ENCODE data around the gene HOPX.
A peak's percentile ranks its signal among the peaks of the same experiment; 100 is the strongest.
"Not testable (repeated sequence)": the region's sequence is repeated elsewhere in the genome, so short reads cannot be mapped to it uniquely, and the experiment has no call there.

HOPX gene, protein sequence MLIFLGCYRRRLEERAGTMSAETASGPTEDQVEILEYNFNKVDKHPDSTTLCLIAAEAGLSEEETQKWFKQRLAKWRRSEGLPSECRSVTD

DNA sequence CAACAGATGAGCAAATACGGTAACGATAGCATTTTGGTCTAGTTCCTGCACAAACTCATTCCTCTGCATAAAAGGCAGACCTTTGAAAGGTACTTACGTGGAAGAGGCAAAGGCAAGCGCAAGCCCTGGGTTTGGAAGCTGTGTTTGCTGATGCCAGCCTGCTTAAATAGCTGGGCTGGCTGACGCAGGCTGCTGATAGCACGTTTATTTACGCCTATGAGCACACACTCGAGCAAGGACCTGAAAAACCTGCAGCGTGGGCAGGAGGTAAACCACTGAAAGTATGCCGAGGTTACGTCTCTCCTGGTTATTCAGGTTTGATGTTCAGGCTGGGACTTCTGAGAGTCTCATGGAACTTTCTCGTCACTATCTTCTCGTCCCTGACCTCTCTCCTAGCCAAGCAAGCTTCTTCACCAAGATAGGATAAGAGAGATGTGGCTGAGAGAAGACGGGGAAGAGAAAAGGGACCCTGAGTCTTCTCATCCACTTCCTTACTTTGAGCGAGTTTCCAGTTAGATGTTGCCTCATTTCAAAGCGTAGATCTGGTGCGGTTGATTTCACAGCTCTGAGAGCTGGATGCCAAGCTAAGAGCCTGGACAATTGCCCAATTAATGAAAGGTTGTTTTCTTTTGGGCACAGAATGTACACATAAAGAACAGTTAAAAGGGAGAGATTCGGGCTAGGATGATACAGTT, at the start of gene HOPX:
HOPX (minus strand) TSS at position 139 of the 695 bp plus-strand sequence. CDS start 23,480 bp downstream, outside the sequence.
- peak; percentile 17 for DNase-seq

DNA sequence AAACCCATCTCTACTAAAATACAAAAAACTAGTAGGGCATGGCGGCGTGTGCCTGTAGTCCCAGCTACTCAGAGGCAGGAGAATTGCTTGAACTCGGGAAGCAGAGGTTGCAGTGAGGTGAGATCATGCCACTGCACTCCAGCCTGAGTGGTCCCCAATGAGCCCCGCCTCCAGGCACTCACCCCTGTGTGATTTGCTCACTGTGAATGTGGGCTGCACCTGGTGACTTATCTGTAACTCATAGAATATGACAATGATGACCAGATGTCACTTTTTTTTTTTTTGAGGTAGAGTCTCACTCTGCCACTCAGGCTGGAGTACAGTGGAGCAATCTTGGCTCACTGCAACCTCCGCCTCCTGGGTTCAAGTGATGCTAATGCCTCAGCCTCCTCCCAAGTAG, 49.0 kb upstream of the HOPX start:
- DNase-seq = no peak

DNA sequence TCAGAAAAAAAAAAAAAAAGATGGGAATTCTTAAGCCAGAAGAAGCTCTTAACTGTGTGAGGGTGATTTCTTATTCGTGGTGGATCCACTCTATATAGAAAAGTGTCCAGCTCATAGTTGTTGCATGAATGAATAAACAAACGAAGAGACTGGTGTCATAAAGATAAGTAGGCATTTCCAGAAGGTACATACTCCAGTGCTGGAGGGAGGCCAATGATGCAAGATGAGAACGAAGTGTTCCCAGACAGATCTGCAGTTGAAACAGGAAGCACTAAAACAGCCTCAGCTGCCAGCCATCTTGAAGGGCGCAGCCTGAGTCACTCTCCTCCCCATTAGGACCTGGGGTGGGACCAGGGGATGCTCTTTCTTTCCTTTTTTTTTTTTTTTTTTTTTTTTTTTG, 47.4 kb upstream of the HOPX start:
- DNase-seq = no peak

DNA sequence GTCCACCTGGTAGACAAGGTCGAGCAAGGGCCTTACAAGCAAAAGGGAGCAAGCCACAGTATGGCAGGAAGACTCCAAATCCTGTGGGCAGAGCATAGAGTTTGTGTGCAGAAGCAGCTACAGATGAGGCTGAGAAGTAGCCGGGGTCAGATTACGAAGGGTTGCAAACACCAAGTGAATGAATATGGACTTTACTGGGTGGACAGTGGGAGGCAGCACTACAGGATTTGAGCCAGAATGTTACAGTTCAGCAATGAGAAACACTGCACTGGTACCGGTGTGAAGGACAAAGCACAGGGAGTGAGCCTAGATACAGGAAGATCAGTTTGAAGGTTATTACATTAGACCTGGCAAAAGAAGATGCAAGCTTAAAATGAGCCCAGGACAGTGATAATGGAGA, 46.1 kb upstream of the HOPX start:
- DNase-seq = no peak

DNA sequence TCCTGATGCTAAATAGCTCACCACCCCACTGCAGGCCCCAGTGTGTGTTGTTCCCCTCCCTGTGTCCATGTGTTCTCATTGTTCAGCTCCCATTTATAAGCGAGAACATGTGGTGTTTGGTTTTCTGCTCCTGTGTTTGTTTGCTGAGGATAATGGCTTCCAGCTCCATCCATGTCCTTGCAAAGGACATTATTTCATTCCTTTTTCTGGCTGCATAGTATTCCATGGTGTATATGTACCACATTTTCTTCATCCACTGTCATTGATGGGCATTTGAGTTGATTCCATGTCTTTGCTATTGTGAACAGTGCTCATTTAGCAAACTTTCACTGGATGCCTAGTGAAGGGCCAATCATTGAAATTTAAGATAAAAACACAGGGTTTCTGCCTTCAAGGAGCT, 45.5 kb upstream of the HOPX start:
- DNase-seq = not testable (repeated sequence)

DNA sequence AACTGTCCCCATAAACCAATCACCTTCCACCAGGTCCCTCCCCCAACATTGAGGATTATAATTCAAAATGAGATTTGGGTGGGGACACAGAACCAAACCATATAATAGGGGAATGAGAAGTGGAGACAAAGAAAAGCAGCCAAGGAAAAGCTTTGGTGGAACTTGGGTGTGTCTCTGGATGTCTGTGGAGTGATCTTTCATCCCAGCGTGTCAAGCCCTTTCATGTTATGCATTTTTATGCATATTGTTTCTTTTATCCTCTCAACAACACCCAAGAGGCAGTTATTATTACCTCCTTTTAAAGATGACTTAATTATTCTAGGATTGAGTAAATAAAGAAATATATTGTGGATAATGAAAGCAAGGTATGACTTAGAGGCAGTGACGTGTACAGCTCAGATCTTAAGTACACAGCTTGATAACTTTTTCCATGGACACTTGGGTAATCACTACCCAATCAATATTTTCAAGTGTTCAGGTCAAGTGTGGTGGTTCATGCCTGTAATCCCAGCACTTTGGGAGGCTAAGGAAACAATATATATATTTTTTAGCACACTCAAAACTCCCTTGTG, 42.6 kb upstream of the HOPX start:
- no peak for DNase-seq

DNA sequence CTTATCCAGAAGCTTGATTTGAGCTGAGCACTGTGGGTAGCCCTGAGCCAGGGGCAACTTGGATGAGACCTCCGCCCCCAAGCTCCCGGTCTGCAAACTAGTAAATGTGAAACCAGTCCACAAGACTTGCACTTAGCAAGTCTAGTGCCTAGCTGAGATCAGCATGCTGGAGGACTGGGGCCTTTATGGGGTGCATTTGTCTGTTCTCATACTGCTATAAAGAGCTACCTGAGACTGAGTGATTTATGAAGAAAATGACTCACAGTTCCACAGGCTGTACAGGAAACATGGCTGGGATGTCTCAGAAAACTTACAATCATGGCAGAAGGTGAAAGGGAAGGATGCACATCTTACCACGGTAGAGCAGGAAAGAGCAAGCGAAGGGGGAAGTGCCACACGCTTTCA, 42.1 kb upstream of the HOPX start:
- no peak for DNase-seq

DNA sequence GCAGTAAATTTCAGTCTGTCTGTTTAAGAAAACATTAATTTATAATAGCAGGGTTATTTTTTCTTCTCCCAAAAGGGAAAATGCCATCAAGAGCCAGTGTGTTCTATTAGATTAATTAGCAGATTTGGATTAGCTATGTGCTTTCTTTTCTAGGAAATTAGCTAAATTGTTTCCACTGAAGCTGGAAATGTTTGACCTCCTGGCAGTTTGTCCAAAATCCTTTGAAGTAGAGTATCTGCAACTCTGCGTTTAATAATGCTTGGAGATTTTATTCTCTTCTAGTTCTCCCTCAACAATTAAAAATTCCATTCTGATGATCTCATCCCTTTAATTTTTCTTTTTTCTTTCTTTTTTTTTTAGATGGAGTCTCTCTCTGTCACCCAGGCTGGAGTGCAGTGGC, 27.1 kb upstream of the HOPX start:
- no peak for DNase-seq

DNA sequence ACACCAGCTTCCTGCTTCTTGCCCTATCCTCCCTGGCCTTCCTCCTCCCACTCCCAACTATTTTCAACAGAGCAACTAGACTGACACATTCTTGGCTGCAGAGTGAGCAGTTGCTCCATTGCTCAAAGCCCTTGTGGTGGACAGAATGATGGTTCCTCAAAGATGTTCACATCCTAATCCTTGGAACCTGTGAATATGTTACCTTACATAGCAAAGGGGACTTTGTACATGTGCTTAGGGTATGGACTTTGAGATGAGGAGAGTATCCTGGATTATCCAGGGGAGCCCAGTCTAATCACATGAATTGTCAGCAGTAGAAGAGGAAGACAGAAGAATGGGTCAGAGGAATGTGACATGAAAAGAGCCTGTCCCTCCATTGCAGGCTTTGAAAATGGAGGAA, 24.9 kb upstream of the HOPX start:
- DNase-seq = no peak

DNA sequence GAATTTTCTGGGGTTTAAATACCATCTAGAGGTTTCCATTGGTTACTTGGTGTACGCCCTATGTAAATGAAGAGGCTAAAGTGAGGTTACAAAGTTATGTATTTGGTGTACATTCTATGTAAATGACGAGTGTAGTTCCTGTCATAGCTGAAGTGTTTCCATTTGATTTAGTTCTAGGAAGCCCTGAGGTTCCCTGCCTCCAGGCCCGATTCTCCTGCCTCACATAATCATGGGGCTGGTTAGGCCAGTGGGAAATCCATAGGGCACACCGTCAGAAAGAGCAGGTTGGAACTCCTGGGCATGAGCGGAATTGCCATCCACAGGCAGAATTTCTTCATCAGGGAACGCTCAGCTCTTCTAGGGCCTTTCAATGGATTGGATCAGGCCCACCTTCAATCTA, 24.2 kb upstream of the HOPX start:
- no peak for DNase-seq

DNA sequence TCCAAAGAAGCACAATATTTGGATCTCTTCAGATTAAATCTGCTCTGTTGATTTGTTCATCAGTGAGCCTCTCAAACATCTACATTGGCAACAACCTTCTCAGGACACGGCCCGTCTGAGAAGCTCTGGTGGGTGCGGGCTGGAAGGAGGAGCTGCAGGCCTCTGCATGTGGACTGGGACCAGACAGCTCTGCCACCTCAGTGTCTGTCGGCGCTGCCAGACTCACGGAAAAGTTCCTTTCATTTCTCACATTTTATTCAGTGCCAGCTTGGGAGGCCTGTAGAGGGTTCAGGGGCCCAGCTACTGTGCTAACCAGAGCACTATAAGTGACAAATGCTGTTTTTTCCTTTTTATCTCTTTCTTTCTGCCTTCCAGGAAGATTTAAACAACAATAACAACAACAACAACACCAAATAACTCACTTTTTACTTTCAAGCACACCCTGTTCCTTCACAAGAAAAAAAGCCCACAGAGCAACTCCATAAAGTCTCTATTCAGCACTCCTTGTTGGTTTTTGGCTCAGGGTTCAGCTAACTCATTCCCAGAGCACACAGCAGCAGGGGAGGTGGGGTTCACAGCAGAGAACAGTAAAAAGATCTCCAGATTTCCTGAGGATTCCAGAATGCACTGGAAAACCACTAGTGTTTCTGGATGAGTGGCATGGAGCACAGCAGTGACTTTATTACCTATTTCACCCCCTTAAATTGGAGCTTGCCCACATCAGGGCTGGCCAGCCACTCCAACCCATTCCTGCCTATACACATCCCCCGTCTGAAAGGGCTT, 23.2 kb upstream of the HOPX start:
- DNase-seq = no peak

DNA sequence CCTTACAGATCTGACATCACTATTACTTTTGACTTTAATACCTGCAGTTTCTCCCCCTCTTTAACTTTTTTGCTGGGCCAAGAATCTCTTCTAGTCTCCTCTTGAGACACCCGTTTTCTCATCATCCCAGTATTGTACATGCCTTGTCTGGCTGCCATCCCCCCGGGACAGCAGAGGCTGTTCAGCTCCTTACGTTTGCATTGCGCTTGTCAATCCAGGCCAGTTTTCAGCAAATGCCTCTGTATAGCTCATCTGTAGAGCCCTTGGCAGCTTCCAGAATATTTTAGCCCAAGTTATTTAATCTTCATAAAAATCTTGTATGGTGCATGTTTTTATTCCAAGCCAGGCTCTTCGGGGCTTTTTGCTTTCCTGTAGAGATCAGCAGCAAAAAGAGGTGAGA, 22.3 kb upstream of the HOPX start:
- DNase-seq = no peak

DNA sequence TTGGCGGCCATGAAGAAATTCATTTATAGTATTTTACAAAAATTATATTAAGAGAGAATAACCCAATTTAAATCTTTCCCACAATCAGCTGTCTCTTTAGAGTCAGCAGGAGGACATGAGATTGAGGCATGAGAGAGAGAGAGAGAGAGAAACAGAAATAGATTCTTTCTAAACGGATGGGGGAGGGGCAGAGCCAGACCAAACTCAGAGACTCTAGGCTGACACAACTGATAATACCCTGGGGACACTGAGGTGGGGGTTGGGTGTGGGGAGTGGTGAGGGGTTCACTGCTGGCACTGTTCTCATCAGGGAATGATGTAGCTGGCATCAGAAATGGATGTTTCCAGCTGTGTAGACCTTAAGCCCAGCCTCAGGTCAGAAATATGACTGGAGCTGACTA, 20.5 kb upstream of the HOPX start:
- no peak for DNase-seq

DNA sequence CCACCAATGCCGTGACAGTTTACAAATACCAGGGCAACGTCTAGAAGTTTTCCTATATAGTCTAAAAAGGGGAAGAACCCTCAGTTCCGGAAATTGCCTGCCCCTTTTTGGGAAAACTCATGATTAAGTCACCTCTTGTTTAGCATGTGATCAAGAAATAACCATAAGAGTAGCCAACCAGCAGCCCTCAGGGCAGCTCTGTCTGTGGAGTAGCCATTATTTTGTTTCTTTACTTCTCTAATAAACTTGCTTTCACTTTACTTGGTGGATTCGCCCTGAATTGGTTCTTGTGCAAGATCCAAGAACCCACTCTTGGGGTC, 20.0 kb upstream of the HOPX start:
- no peak for DNase-seq

DNA sequence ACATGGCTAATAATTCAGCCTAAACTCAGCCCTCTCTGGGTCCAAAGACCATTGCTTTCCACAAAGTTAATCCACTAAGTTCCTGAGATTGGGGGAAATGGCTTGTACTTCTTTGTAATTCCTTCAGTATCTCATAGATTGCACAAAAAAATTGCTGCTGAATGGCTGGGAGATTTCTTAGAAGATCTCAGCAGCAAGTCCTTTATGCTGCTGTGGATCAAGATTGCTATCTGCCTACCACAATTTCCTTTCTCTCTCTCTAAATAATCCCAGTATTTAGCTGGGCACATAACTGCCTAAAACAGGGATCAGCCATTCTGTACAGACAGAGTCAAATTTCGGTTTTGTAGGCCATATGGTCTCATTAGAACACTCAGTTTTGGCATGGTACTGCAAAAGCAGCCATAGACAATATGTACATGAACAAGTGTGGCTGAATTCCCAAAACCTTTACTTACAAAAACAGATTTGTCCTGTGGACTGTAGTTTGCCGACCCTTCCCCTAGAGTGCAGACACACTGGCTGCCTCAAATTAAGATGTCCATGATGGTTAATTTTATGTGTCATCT, 18.5 kb upstream of the HOPX start:
- no peak for DNase-seq

DNA sequence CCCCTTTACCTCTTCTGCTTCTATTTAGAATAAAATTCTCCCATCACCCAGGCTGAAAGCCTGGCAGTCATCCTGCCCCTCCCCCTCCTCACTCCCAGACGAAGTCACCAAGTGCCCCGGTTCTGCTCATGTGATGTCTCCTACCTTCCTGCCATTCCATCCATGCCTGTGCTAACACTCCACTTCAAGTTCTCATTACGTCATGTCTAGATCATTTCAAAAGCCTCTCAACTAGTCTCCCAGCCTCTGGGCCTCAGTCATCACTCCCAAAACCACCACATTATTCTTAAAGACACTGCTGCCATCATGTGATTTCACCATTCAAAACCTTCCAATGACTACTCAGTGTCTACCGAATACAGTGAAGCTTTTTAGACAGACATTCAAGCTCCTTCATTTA, 17.2 kb upstream of the HOPX start:
- DNase-seq = no peak

DNA sequence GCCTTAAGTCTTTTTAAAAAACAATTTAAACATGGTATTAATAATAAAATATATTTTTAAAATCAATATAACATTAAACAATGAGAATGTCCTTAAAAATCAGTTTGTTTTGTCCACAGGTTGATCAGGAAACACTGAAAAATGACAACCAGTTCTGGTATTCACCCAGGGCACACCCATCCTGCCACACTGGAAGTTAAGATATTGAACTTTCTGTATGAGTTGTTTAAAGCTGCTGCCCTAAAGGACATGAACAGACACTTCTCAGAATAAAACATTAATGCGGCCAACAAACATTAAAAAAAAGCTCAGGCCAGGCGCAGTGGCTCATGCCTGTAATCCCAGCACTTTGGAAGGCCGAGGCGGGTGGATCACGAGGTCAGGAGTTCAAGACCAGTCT, 15.0 kb upstream of the HOPX start:
- DNase-seq = no peak

DNA sequence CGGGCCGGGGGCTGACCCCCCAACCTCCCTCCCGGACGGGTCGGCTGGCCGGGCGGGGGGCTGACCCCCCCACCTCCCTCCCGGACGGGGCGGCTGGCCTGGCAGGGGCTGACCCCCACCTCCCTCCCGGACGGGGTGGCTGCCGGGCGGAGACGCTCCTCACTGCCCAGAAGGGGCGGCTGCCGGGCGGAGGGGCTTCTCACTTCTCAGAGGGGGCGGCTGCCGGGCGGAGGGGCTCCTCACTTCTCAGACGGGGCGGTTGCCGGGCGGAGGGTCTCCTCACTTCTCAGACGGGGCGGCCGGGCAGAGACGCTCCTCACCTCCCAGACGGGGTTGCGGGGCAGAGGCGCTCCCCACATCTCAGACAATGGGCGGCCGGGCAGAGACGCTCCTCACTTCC, 12.4 kb upstream of the HOPX start:
- not testable (repeated sequence) for DNase-seq

DNA sequence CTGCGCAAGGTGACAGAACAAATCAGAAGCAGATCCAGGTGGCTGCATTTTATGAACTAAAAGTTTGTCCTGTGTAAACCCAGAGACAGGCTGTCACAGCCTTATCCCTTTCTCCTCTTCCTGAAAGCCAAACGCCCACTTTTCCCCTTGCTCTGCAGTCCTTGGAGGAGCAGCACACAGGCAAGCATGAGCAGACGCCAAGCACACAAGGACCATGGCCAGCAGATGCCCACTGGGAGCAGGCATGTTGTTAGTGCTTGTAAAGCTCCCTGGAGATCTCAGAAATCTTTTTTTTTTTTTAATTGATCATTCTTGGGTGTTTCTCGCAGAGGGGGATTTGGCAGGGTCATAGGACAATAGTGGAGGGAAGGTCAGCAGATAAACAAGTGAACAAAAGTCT, 11.5 kb upstream of the HOPX start:
- no peak for DNase-seq

DNA sequence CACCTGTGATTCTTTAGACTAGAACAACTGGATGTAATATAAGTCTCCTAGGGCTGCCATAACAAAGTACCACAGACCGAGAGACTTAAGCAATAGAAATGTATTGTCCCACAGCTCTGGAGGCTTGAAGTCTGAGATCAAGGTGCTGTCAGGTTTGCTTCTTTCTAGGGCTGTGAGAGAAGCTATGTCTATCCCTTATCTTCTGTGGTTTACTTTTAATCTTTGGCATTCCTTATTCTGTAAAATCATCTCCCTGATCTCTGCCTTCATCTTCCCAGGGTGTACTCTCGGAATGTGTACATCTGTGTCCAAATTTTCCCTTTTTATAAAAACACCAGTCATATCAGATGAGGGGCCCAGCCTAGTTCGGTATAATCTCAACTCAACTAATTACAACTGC, 10.3 kb upstream of the HOPX start:
- DNase-seq = no peak

DNA sequence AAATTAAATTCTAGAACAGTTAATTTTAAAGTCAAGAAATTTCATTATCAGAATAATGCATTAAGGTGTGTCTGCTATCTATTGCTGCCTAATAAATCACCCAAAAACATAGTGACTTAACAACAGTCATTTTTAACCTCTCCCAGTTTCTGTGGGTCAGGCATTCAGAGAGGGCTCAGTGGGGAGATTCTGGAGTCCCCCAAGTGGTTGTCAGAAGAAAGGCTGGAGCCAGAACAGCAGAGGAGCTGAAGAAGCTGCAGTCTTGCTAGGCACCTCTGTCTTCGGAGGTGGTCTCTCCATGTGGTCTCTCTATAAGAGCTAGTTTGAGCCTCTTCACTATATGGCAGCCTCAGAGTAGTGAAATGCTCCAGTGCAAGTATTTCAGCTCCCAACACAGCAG, 9.3 kb upstream of the HOPX start:
- no peak for DNase-seq

DNA sequence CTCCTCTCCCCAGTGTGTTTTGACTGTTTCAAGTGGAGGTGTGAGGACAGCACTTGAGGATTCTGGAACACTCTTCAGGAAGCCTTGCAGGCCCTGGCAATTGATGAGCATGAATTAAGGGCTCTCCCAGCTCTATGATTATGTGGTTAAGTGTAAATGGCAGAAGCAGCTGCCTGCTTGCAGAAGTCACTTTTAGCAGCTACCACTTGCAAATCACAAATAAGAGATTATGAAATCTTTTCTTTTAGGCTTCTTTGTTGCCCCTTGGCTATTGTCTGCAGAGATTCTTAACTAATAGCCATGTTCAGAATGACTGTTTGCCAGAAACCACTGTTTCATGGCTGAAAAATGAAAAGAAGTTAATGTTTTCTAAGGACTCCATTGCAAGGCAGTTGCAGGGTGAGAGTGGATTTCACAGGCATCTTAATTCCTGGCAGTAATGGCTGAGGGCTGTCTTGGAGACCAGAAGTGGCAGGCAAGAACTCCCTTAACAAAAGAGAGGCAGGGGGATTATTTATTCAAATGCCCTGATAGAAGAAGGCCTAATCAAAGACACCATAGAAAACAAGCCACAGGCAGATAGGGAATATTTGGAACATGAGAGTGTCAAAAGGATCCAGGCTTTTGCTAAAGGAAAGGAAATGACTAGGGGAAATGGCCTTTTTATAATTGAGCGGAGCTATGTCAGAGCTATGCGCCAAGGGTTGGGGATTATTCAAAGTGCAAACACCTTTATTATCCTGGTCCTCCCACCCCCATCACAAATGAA, 8.3 kb upstream of the HOPX start:
- no peak for DNase-seq

DNA sequence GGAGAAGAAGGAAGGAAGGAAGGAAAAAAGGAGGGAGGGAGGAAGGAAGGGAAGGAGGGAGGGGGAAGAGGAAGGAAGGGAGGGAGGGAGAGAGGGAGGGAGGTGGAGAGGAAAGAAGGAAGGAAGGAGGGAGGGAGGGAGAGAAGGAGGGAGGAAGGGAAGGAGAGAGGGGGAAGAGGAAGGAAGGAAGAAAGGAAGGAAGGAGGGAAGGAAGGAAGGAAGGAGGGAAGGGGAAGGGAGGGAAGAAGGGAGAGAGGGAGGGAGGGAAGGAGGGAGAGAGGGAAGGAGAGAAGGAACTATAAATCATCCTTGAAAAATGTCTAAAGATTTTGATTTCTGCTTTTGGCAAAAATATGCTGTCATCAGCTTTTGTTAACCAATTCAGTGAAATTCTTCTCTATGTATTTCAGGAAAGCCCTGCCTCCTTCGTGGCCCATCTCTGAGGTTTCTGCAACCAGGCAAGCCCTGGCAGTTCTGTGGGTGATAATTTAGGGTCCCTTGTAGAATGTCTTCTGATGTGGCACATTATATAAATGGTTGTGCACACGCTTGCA, 7.1 kb upstream of the HOPX start:
- no peak for DNase-seq
